Caki2 (cell line): ENCODE measurements around the gene ANTXR1. TPM values are rescaled to one million over a fixed set of nuclear protein-coding genes. Genes with fewer than 3 reads are reported as not detected.
A peak's percentile ranks its signal among the peaks of the same experiment; 100 is the strongest.

Source experiments
- DNase-seq: peaks from one replicate; pipeline ENCODE4 v3.0.0-alpha.2; 2015; ENCODE audit warnings: low read depth
- in situ Hi-C: cut with HindIII; loops from 2 replicates; pipeline ENCODE4 v1.10.0; 2016; ENCODE audit warnings: low sequenced_read_pairs, low pct_unique_long_range_greater_than_20kb, mixed read lengths
- total RNA-seq: library from RNA; depleted of rRNA; stranded (reverse); fragments of >200 nt; shearing (Covaris generic); gene quantifications from 2 replicates; pipeline ENCODE4 v1.2.3, GENCODE V29; 2014; ENCODE audit warnings: low replicate concordance

Gene ANTXR1
- total RNA-seq, 1 experiment from 2014 or later, result 1.1 TPM

GRCh38 chr2:69177063-69177771 lies 164.2 kb downstream of the ANTXR1 start:
- in situ Hi-C loops, result no loop called here
- no peak for DNase-seq

- in situ Hi-C loops, result no loop called here
- DNase-seq, result no peak
Measured at GRCh38 chr2:69177785-69178636, 165.0 kb downstream of the ANTXR1 start.

- in situ Hi-C loops, result no loop called here
- DNase-seq, result no peak
Measured at GRCh38 chr2:69178756-69179155, 165.8 kb downstream of the ANTXR1 start.

- in situ Hi-C loops, result no loop called here
- DNase-seq, result no peak
Measured at GRCh38 chr2:69180227-69180626, 167.2 kb downstream of the ANTXR1 start.

GRCh38 chr2:69180974-69181373 lies 168.0 kb downstream of the ANTXR1 start:
- in situ Hi-C loops, result no loop called here
- no peak for DNase-seq

GRCh38 chr2:69181806-69182427 lies 168.9 kb downstream of the ANTXR1 start:
- no peak for DNase-seq
- in situ Hi-C loops, result no loop called here

- no peak for DNase-seq
- in situ Hi-C loops, result no loop called here
Measured at GRCh38 chr2:69183659-69184058, 170.7 kb downstream of the ANTXR1 start.

GRCh38 chr2:69184224-69184623 lies 171.2 kb downstream of the ANTXR1 start:
- no peak for DNase-seq
- in situ Hi-C loops, result no loop called here

GRCh38 chr2:69185807-69186206 lies 172.8 kb downstream of the ANTXR1 start:
- in situ Hi-C loops, result no loop called here

GRCh38 chr2:69186614-69187013 lies 173.6 kb downstream of the ANTXR1 start:
- DNase-seq, result no peak
- in situ Hi-C loops, result no loop called here

More at GRCh38 chr2:69185807-69186206, 172.8 kb downstream of the ANTXR1 start:
- no peak for DNase-seq

GRCh38 chr2:69188182-69188900 lies 175.4 kb downstream of the ANTXR1 start:
- in situ Hi-C loops, result no loop called here

GRCh38 chr2:69190743-69191404 lies 177.9 kb downstream of the ANTXR1 start:
- no peak for DNase-seq
- in situ Hi-C loops, result no loop called here

More at GRCh38 chr2:69188182-69188900, 175.4 kb downstream of the ANTXR1 start:
- no peak for DNase-seq

GRCh38 chr2:69191634-69192033 lies 178.7 kb downstream of the ANTXR1 start:
- in situ Hi-C loops, result no loop called here
- DNase-seq, result no peak

- in situ Hi-C loops, result no loop called here
- no peak for DNase-seq
Measured at GRCh38 chr2:69192176-69192945, 179.4 kb downstream of the ANTXR1 start.

GRCh38 chr2:69195706-69196105 lies 182.7 kb downstream of the ANTXR1 start:
- in situ Hi-C loops, result no loop called here
- DNase-seq, result no peak

GRCh38 chr2:69196327-69197117 lies 183.5 kb downstream of the ANTXR1 start:
- in situ Hi-C loops, result no loop called here
- DNase-seq, result peak; percentile 23

GRCh38 chr2:69200107-69200520 lies 187.1 kb downstream of the ANTXR1 start:
- DNase-seq, result no peak
- in situ Hi-C loops, result no loop called here
